Mononuclear cell (primary cell): ENCODE results near the gene XKRX. TPM values are rescaled to one million over a fixed set of nuclear protein-coding genes. Genes with fewer than 3 reads are reported as not detected.

Source experiments
- H3K27me3 ChIP-seq: 2 replicates; pipeline ENCODE4 v1.6.0; 2011; ENCODE audit warnings: low read length, control low read depth; ENCODE audit not compliant: insufficient read depth
- H3K4me1 ChIP-seq: 2 replicates; pipeline ENCODE4 v1.5.1; 2011; ENCODE audit warnings: mild to moderate bottlenecking, low read length, control low read depth; ENCODE audit not compliant: insufficient read depth
- H3K4me3 ChIP-seq: 2 replicates; pipeline ENCODE4 v1.5.1; 2011; ENCODE audit warnings: mild to moderate bottlenecking, low read length, moderate library complexity
- H3K9me3 ChIP-seq: 2 replicates; pipeline ENCODE4 v1.5.1; 2011; ENCODE audit warnings: low read depth, mild to moderate bottlenecking, control low read depth, low read length
- total RNA-seq: library from RNA; depleted of rRNA; stranded (reverse); fragments of >200 nt; gene quantifications from one replicate; pipeline ENCODE4 v1.2.3, GENCODE V29; 2012

Gene XKRX
- total RNA-seq, 1 donor, result 1.2 TPM

DNA sequence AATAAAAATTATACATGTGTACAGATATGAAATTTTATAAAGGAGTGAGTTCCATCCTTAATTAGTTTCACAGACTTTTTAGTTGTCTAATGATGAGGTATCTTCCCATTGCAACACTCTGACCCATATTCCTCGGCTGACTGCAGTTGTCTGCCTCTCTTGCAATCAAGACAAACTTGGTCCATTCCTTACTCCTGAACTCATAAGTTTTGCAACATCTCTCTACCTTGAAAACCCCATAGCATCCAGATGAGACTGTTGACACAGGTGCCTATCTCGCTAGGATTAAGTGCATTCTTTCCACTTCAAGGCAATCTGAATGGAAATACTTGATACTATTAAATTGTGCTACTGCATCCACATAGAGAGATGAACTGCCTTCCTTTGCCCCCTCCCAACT, 2.3 kb downstream of the XKRX start:
- Histone ChIP-seq H3K27me3 (no peaks in the 10 kb centered on the region), H3K9me3 (no peaks in the 10 kb centered on the region), H3K4me1 (no peaks in the 10 kb centered on the region), H3K4me3 (no peak overlapping the region)

- H3K4me3 ChIP-seq, result no peak overlapping the region
Measured at GRCh38 chrX:100924375-100924774, 4.3 kb downstream of the XKRX start.

DNA sequence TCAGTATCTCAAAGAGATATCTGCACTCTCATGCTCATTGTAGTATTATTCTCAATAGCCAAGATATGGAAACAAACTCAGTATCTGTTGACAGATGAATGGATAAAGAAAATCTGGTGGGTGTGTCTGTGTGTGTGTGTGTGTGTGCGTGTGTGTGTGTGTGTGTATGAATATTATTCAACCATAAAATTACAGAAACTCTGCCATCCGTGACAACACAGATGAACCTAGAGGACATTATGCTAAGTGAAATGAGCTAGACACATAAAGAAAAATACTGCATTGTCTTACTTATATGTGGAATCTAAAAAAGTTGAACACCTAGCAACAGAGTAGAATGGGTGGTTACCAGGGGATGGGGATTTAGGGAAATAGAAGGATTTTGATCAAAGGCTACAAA, 13.2 kb downstream of the XKRX start:
- no peaks in the 10 kb centered on the region for H3K9me3 ChIP-seq
- H3K4me3 ChIP-seq, result no peak overlapping the region
- H3K4me1 ChIP-seq, result no peaks in the 10 kb centered on the region
- no peaks in the 10 kb centered on the region for H3K27me3 ChIP-seq

More at GRCh38 chrX:100924375-100924774, 4.3 kb downstream of the XKRX start:
- no peaks in the 10 kb centered on the region for H3K27me3 ChIP-seq
- no peaks in the 10 kb centered on the region for H3K4me1 ChIP-seq
- no peaks in the 10 kb centered on the region for H3K9me3 ChIP-seq

GRCh38 chrX:100913111-100913510, 15.6 kb downstream of the XKRX start:
- no peaks in the 10 kb centered on the region for H3K27me3 ChIP-seq
- H3K9me3 ChIP-seq, result no peaks in the 10 kb centered on the region
- no peaks in the 10 kb centered on the region for H3K4me1 ChIP-seq
- no peak overlapping the region for H3K4me3 ChIP-seq

- H3K4me3 ChIP-seq, result no peak overlapping the region
- H3K9me3 ChIP-seq, result no peaks in the 10 kb centered on the region
- H3K4me1 ChIP-seq, result no peaks in the 10 kb centered on the region
- H3K27me3 ChIP-seq, result no peaks in the 10 kb centered on the region
Measured at GRCh38 chrX:100911731-100912130, 17.0 kb downstream of the XKRX start.

DNA sequence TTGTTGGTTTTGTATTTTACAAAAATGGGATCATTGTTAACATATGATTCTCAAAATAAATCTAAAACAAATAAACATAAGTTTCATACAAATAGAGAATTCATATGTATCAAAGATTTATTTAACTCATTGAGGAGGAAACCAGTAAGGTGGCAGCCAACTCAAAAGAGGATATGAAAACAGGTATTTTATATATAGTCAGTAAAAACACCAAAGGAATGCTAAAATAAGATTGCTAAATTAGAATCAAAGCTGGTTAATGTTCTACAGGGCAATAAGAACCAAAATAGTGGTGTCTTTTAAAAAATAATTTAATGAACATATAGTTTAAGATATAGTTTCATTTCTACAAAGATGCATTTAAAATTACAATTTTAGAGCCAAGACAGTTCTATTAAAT, 23.1 kb downstream of the XKRX start:
- Histone ChIP-seq H3K4me3 (no peak overlapping the region), H3K9me3 (no peaks in the 10 kb centered on the region), H3K4me1 (no peaks in the 10 kb centered on the region), H3K27me3 (no peaks in the 10 kb centered on the region)

DNA sequence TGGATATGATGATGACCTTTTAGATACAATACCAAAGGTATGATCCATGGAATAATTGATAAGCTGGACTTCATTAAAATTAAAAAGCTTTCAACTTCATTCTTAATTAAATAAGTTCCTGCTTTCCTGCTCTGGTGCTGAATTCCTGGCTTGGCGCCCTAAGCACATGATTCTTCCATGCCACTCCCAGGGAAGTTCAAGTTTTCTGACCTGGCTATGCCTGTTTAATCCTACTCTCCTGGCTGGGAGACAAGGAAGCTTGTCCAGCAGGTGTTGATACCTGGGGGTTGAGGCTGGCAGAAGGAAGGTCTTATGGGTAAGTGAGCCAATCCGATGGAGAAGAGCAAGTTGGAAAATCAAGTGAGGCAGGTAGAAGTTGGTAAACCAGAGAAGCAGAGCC, 24.3 kb downstream of the XKRX start:
- Histone ChIP-seq H3K27me3 (no peaks in the 10 kb centered on the region), H3K4me3 (no peak overlapping the region), H3K4me1 (no peaks in the 10 kb centered on the region), H3K9me3 (no peaks in the 10 kb centered on the region)

DNA sequence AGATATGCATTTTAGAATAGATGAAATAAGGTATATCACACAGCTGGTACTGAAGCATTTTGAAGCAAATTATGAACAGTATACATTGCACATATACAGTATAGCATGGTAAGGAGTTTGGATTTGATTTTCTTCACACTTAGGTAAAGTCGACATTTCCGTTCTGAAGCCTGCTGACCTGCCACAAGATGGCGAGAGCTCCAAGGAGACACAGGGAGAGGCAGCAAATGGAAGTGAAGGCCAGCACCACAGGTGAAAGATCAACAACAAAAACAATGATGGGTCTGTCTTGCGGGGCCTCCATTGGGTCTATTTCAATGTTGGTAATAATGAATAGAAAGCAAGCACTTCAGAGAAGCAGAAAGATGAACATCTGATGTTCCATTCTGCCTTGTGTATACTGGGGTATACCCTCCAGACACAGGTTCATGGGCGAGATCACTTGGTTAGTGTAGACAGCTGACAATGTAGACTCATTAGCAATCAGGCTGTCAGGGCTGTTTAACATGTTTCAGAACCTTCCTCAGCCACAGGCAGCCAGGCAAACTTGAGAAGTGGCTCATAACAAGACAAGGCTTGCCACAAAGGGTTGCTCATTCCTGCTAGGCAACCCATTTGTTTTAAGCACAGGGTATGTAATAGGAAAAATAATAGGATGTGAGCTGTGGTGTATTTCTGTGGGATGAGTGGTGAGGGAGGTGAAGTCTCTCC, 33.2 kb downstream of the XKRX start:
- Histone ChIP-seq H3K4me3 (no peak overlapping the region), H3K27me3 (no peaks in the 10 kb centered on the region), H3K4me1 (no peaks in the 10 kb centered on the region), H3K9me3 (no peaks in the 10 kb centered on the region)

DNA sequence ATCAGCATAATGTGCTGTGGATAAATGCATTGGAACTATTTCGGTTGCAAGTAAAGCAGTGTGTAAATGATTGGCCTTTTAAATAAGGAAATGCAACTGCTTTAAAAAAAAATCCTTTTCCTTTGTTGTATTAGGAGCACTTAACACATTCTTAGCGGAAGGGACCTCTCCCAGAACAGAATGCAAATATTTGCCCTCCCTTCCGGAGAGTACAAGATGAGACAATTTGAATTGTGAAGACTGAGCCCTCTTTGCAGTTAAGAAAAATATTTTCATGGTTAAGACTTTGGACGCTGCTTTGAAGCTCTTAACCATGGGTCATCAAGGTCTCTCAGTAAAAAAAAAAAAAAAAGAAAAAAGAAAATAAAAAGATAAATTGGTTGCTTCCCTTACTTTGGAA, 45.1 kb downstream of the XKRX start:
- Histone ChIP-seq H3K4me3 (no peak overlapping the region), H3K4me1 (no peaks in the 10 kb centered on the region), H3K9me3 (no peaks in the 10 kb centered on the region), H3K27me3 (no peaks in the 10 kb centered on the region)

DNA sequence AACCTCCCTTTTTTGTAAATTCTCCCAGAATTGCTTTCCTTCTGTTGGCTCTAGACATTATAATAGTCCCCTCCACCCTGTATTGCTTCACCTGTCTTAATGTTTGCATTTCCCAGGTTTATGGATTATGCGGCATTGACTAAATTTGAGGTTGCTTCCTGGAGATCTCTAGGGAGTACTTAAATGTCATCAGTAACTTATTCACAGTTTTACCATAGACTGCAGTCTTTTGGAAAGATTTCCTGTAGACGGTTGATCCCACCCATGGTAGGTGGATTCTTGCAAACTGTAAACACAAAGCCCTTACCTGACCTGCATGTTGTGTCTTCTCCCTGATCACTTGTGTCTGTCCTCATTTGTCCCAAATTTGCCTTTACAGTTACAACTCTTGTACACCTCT, 48.3 kb downstream of the XKRX start:
- Histone ChIP-seq H3K4me3 (no peak overlapping the region), H3K27me3 (no peaks in the 10 kb centered on the region), H3K4me1 (no peaks in the 10 kb centered on the region), H3K9me3 (no peaks in the 10 kb centered on the region)

GRCh38 chrX:100874325-100874724, 54.4 kb downstream of the XKRX start, which contains the start of gene NOX1:
Gene NOX1 (minus strand): TSS chrX:100874359. CDS start chrX:100874139, 220 bp downstream.
- no peak within 1 kb of the TSS for H3K4me3 ChIP-seq
- no peaks in the 10 kb centered on the region for H3K4me1 ChIP-seq
- H3K27me3 ChIP-seq, result no peaks in the 10 kb centered on the region
- H3K9me3 ChIP-seq, result no peaks in the 10 kb centered on the region

- Histone ChIP-seq H3K4me1 (no peaks in the 10 kb centered on the region), H3K4me3 (no peak overlapping the region), H3K27me3 (no peaks in the 10 kb centered on the region), H3K9me3 (no peaks in the 10 kb centered on the region)
Measured at GRCh38 chrX:100871594-100872560, 56.8 kb downstream of the XKRX start.

DNA sequence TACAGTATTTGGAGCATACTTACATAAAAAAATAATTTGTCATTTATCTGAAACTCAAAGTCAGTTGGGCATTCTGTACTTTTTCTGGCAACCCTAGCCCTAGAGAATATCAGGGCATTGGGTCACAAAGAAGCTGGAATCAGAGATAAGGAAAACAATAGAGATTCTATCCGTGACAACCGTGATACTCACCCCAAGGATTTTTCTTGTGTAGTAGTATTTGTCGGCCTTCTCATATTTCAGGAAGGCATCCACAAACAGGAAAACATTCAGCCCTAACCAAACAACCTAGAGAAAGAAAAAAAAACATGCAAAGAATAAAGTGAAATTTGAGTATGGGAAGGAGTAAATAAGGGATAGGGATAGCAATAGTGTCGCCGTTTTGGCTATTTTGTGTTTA, 58.2 kb downstream of the XKRX start:
- Histone ChIP-seq H3K9me3 (no peaks in the 10 kb centered on the region), H3K4me3 (no peak overlapping the region), H3K27me3 (no peaks in the 10 kb centered on the region), H3K4me1 (no peaks in the 10 kb centered on the region)

DNA sequence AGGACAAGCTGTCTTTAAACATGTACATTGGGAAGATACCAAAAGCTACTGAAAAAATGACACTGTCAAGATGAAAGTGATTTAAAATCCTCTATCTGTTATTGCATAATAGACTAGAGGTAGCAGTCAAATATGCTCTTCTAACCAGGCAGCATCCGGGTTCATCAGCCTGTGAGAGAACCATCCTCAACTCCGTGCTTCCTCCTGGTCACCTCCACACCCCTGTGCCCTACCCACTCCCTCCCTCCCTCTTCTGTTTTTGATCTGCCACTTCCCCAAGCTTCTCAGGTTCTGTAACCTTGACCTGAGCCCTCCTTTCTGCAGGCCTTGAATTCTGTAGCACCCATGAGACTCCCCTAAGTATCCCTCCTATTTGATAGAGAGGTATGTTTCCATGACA, 60.4 kb downstream of the XKRX start:
- Histone ChIP-seq H3K4me1 (no peaks in the 10 kb centered on the region), H3K4me3 (no peak overlapping the region), H3K9me3 (no peaks in the 10 kb centered on the region), H3K27me3 (no peaks in the 10 kb centered on the region)

DNA sequence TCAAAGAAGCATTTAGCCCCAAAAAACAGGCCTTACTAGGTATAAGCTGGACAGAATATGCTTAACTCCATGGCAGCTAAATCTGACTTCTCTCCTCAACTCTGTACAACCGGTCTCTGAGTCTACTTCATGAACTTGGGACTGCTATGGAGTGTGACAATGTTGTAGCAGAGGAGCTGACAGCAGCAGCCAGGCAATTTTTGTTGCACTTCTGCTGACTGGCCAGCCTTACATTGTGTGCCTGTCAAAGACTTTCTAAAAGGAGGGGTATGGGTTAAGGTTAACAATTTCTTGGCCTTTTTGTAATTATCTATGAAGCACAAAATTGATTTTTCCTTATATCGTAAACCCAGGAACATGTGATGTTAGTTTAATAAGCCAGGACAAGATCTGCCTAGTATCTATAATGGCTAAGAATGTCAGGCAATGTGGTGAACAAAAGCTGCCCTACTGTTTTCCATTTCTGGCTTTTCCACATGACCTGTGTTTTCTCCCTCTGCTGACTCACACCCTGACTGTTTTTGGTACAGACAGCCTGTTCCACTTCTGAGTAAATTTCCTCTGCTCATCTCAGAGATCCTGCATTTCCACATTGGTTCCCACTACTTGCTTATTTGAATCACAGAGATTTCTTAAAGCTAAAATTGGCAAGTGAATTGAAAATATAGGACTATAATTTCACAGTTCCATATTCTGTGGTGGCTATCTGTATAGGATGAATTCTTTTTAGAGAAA, 63.9 kb downstream of the XKRX start:
- no peak overlapping the region for H3K4me3 ChIP-seq
- no peaks in the 10 kb centered on the region for H3K9me3 ChIP-seq
- H3K4me1 ChIP-seq, result no peaks in the 10 kb centered on the region

More for the DNA sequence above, 63.9 kb downstream of the XKRX start:
- H3K27me3 ChIP-seq, result no peaks in the 10 kb centered on the region
